Sigmoid colon (tissue), 4 donors: ENCODE measurements around the gene CAMK1D.

ENCODE experiments used
- CTCF ChIP-seq, 4 experiments: fragments of 450-650 bp in 3 of 4; fragments of 200-600 bp in 1 of 4; IDR thresholded peaks; one replicate each; pipeline ENCODE4 v1.5.1; 2016 to 2019; ENCODE audit warnings: antibody characterized with exemption in 4 of 4, mild to moderate bottlenecking in 3 of 4, moderate library complexity in 2 of 4
- EP300 ChIP-seq, 4 donors: sonication (generic); formaldehyde crosslinking; IDR thresholded peaks; one replicate each; pipeline ENCODE4 v1.6.1; 2017; ENCODE audit warnings: antibody characterized with exemption in 4 of 4
- POLR2A ChIP-seq, 2 donors: fragments of 450-650 bp; IDR thresholded peaks; one replicate each; pipeline ENCODE4 v1.6.1; 2016; ENCODE audit warnings: antibody characterized with exemption in 2 of 2, mild to moderate bottlenecking in 2 of 2, moderate library complexity in 2 of 2
- POLR2AphosphoS5 ChIP-seq, 4 donors: sonication (generic); formaldehyde crosslinking; IDR thresholded peaks; one replicate each; pipeline ENCODE4 v1.6.1; 2017; ENCODE audit warnings: antibody characterized with exemption in 4 of 4

- no peak for TF ChIP-seq CTCF (IDR thresholded peaks at IDR 0.05)
- TF ChIP-seq EP300 (IDR thresholded peaks at IDR 0.05) = no peak
- no peak for TF ChIP-seq POLR2AphosphoS5 (IDR thresholded peaks at IDR 0.05)
- no peak for TF ChIP-seq POLR2A (IDR thresholded peaks at IDR 0.05)
Observed at GRCh38 chr10:12832096-12832495, 482.7 kb downstream of the CAMK1D start.
